GM18526 (cell line): ENCODE data around the gene GMPPB.

Experiments
- POLR2A ChIP-seq: IDR thresholded peaks from 3 replicates; pipeline ENCODE4 v1.6.1; 2011; ENCODE audit not compliant: insufficient read length; ENCODE audit errors: extremely low read depth

GMPPB gene

GRCh38 chr3:49723628-49724551 lies at the start of gene GMPPB:
TSS of gene GMPPB (minus strand) at chr3:49723951. CDS start at chr3:49723726, 225 bp downstream.
- TF ChIP-seq POLR2A: peak; percentile 67

- no peak for TF ChIP-seq POLR2A
These were observed 49.0 kb upstream of the GMPPB start for GRCh38 chr3:49772703-49773102.

- no peak for TF ChIP-seq POLR2A
These were observed 47.7 kb upstream of the GMPPB start for GRCh38 chr3:49771340-49771938.

GRCh38 chr3:49769926-49770325 lies 46.2 kb upstream of the GMPPB start:
- TF ChIP-seq POLR2A: no peak

GRCh38 chr3:49769286-49769915 lies 45.6 kb upstream of the GMPPB start:
- no peak for TF ChIP-seq POLR2A

GRCh38 chr3:49763981-49764380 lies 40.2 kb upstream of the GMPPB start:
- TF ChIP-seq POLR2A: no peak

- TF ChIP-seq POLR2A: no peak
These were observed 37.9 kb upstream of the GMPPB start for GRCh38 chr3:49761661-49762060.

GRCh38 chr3:49759226-49759625 lies 35.5 kb upstream of the GMPPB start:
- TF ChIP-seq POLR2A: no peak

- TF ChIP-seq POLR2A: no peak
These were observed 33.4 kb upstream of the GMPPB start for GRCh38 chr3:49757197-49757596.

- TF ChIP-seq POLR2A: no peak
These were observed 32.3 kb upstream of the GMPPB start for GRCh38 chr3:49756036-49756435.

GRCh38 chr3:49754536-49754935 lies 30.8 kb upstream of the GMPPB start:
- TF ChIP-seq POLR2A: no peak

- no peak for TF ChIP-seq POLR2A
These were observed 27.8 kb upstream of the GMPPB start for GRCh38 chr3:49751501-49751900.

GRCh38 chr3:49750056-49750455 lies 26.3 kb upstream of the GMPPB start:
- TF ChIP-seq POLR2A: no peak

- TF ChIP-seq POLR2A: no peak
These were observed 24.2 kb upstream of the GMPPB start for GRCh38 chr3:49747792-49748480.

GRCh38 chr3:49745986-49746385 lies 22.2 kb upstream of the GMPPB start:
- no peak for TF ChIP-seq POLR2A
